Keratinocyte (primary cell): Measurements from ENCODE around the gene SFSWAP. TPM values are rescaled to one million over a fixed set of nuclear protein-coding genes. Genes with fewer than 3 reads are reported as not detected.

ENCODE experiments used
- DNase-seq: peaks from one replicate; pipeline ENCODE4 v3.0.0-alpha.2; 2011; ENCODE audit warnings: low read depth, missing footprints, low spot score
- FAIRE-seq: peaks from 2 replicates; lab custom pipeline; 2011; peaks lifted over from hg19 to GRCh38; lab: Jason Lieb, UNC
- H2AFZ ChIP-seq: 2 replicates; pipeline ENCODE4 v1.6.0; 2012; ENCODE audit warnings: low read length, control low read depth, inconsistent platforms; ENCODE audit not compliant: control insufficient read depth
- H3K27ac ChIP-seq: 2 replicates; pipeline ENCODE4 v1.5.1; 2011; ENCODE audit warnings: low read length; ENCODE audit not compliant: control insufficient read depth, insufficient read depth
- H3K27me3 ChIP-seq: 3 replicates; pipeline ENCODE4 v1.6.0; 2011; ENCODE audit warnings: low read length; ENCODE audit not compliant: control insufficient read depth, insufficient read depth; ENCODE audit errors: extremely low read depth
- H3K36me3 ChIP-seq, 2 experiments: 2 replicates in 1 of 2; 3 replicates in 1 of 2; pipeline ENCODE4 v1.5.1; 2011; ENCODE audit warnings: low read length in 2 of 2, mild to moderate bottlenecking in 1 of 2; ENCODE audit not compliant: control insufficient read depth in 2 of 2, insufficient read depth in 2 of 2; ENCODE audit errors: extremely low read depth in 1 of 2
- H3K4me1 ChIP-seq: 3 replicates; pipeline ENCODE4 v1.5.1; 2011; ENCODE audit warnings: low read length; ENCODE audit not compliant: control insufficient read depth, insufficient read depth; ENCODE audit errors: extremely low read depth
- H3K4me2 ChIP-seq: 3 replicates; pipeline ENCODE4 v1.6.0; 2011; ENCODE audit warnings: low read depth, low read length; ENCODE audit not compliant: control insufficient read depth, insufficient read depth; ENCODE audit errors: extremely low read depth
- H3K4me3 ChIP-seq, 3 experiments: fragments of 200-600 bp in 1 of 3; sonication (generic) in 1 of 3; 2 replicates in 2 of 3; 3 replicates in 1 of 3; pipeline ENCODE4 v1.5.1; 2011 to 2016; ENCODE audit warnings: low read length in 3 of 3, mild to moderate bottlenecking in 3 of 3, control low read depth in 2 of 3, inconsistent platforms in 1 of 3, low read depth in 1 of 3, mixed read lengths in 1 of 3, mixed run types in 1 of 3, moderate library complexity in 1 of 3; ENCODE audit not compliant: control insufficient read depth in 2 of 3, insufficient read depth in 2 of 3; ENCODE audit errors: extremely low read depth in 1 of 3
- H3K79me2 ChIP-seq: 2 replicates; pipeline ENCODE4 v1.6.0; 2012; ENCODE audit warnings: low read length; ENCODE audit not compliant: control insufficient read depth, insufficient read depth
- H3K9ac ChIP-seq: 3 replicates; pipeline ENCODE4 v1.6.0; 2011; ENCODE audit warnings: low read length; ENCODE audit not compliant: control insufficient read depth, insufficient read depth; ENCODE audit errors: extremely low read depth
- H3K9me1 ChIP-seq: 3 replicates; pipeline ENCODE4 v1.6.0; 2011; ENCODE audit warnings: low read length; ENCODE audit not compliant: control insufficient read depth, insufficient read depth; ENCODE audit errors: extremely low read depth
- H3K9me3 ChIP-seq: 2 replicates; pipeline ENCODE4 v1.5.1; 2012; ENCODE audit warnings: low read depth, low read length; ENCODE audit not compliant: control insufficient read depth
- H4K20me1 ChIP-seq: 3 replicates; pipeline ENCODE4 v1.6.0; 2011; ENCODE audit warnings: low read length; ENCODE audit not compliant: control insufficient read depth, insufficient read depth; ENCODE audit errors: extremely low read depth
- EZH2 ChIP-seq: IDR thresholded peaks from one replicate; pipeline ENCODE4 v1.6.1; 2012; ENCODE audit warnings: inconsistent platforms, mild to moderate bottlenecking, low read length, moderate library complexity
- dilution Hi-C: fragments of 300-500 bp; cut with MboI; formaldehyde crosslinking; loops from one replicate; pipeline ENCODE4 v1.7.0; 2020; ENCODE audit warnings: low sequenced_read_pairs; ENCODE audit not compliant: extremely low pct_ligation_motif_present
- polyA plus RNA-seq, 5 experiments: library from polyadenylated mRNA; depleted of rRNA in 3 of 5; stranded (reverse) in 3 of 5; stranded (forward) in 1 of 5; unstranded in 1 of 5; fragments of >200 nt; gene quantifications; 1 replicate in 1 of 5; 2 replicates in 3 of 5; 3 replicates in 1 of 5; pipeline versions ENCODE4 v1.2.1 to v1.2.3, GENCODE V29; 2011 to 2012; ENCODE audit warnings: missing spikeins in 2 of 5, low read depth in 1 of 5, low replicate concordance in 1 of 5
- TF ChIP-seq, protein P1 (sequence below), 3 experiments: IDR thresholded peaks in 1 of 3; conservative IDR thresholded peaks in 1 of 3; optimal IDR thresholded peaks in 1 of 3; 2 replicates in 2 of 3; 3 replicates in 1 of 3; pipeline versions ENCODE3 to v1.5.1; 2011; ENCODE audit warnings: low read length in 3 of 3, mild to moderate bottlenecking in 3 of 3, moderate library complexity in 2 of 3, control low read depth in 1 of 3, inconsistent platforms in 1 of 3; ENCODE audit not compliant: insufficient read depth in 2 of 3; ENCODE audit errors: extremely low read depth in 1 of 3

SFSWAP gene
- polyA plus RNA-seq, 1 donor (not counting 4 experiments of a cell fraction or from before 2014, with no cell fraction given): 13.1 TPM

DNA sequence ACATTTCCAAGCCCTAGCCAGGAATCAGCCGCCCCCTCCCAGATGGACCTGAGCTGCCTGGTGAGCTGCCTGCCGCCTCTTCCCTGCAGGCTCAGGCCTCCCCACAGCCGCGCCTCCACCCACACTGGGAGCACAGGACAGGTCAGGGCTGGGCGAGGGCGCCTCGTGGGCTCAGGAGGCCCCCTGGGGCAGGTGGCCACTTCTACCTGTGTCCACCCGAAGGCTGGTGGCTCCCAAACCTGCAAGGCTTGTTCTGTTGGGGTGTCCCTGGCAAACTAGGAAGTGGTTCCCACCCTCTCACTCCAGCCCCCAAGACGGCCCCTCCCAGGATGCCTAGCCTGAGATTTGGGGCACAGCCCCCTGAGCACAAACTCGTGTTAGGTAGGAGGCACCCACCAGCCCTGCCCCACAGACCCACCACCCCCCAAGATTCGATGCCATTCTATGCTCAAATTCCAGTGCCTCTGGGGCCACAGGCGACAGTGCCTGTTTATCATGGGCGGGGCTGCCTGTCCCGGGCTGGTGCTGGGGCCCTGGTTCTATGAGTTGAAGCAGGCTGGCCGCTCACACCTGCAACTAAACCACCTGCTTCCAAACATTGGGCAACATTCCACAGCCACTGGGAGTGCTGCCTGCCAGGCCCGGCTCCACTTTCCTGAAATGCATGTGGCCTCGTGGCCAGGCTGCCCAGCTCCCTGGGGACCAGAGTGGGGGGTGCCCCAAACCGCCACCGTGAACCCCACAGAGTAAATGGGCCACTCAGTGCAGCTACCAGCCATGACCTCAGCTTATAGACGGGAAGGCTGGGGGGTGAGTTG lies 124.1 kb downstream of the SFSWAP start:
- Histone ChIP-seq H3K9ac (no peak overlapping the region), H3K9me3 (no peaks in the 10 kb centered on the region), H3K4me3 (no peak overlapping the region), H3K4me2 (no peak overlapping the region), H3K9me1 (no peaks in the 10 kb centered on the region), H2AFZ (no peak overlapping the region), H3K36me3 (no peaks in the 10 kb centered on the region), H3K27me3 (peaks cover 18% of the 10 kb centered on the region), H3K79me2 (no peaks in the 10 kb centered on the region), H3K4me1 (peaks cover 8% of the 10 kb centered on the region), H4K20me1 (no peaks in the 10 kb centered on the region), H3K27ac (no peak overlapping the region)
- DNase-seq (no peak), FAIRE-seq (no peak)
- TF ChIP-seq EZH2: no peak
- TF ChIP-seq, protein P1, sequence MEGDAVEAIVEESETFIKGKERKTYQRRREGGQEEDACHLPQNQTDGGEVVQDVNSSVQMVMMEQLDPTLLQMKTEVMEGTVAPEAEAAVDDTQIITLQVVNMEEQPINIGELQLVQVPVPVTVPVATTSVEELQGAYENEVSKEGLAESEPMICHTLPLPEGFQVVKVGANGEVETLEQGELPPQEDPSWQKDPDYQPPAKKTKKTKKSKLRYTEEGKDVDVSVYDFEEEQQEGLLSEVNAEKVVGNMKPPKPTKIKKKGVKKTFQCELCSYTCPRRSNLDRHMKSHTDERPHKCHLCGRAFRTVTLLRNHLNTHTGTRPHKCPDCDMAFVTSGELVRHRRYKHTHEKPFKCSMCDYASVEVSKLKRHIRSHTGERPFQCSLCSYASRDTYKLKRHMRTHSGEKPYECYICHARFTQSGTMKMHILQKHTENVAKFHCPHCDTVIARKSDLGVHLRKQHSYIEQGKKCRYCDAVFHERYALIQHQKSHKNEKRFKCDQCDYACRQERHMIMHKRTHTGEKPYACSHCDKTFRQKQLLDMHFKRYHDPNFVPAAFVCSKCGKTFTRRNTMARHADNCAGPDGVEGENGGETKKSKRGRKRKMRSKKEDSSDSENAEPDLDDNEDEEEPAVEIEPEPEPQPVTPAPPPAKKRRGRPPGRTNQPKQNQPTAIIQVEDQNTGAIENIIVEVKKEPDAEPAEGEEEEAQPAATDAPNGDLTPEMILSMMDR (optimal IDR thresholded peaks at IDR 0.05 in 1 of 3, IDR thresholded peaks at IDR 0.05 in 1 of 3, conservative IDR thresholded peaks at IDR 0.05 in 1 of 3; ENCODE audit: extremely low read depth in 1 of 3, insufficient read depth in 2 of 3, low read length in 3 of 3): no peak
- dilution Hi-C loops: no loop called here

DNA sequence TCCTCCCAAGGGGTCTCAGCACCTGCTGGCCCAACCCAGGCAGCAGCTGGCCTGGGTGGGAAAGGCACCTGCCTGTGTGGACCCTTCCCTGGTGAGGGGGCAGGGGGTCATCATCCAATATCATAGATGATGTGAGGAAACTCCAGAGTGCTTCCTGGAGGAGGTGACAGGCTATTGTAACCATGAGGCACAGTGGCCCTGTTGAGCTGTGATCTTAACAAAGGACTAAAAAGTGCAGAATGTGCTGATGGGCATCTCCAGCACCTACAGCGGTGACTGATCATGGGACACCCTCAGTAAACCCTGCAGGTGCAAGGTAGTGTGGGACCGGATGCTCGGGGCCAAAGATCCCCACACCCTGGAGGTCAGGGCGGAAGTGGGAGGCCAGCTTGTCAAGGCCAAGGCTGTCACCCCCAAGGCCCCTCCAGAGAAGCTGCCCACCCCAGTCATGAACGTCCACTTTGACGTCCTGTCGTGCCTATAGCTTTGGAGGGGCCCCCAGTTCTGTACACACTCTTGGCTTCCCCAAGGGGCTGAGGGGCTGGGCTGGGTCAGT lies 124.8 kb downstream of the SFSWAP start:
- Histone ChIP-seq H3K27me3 (peaks cover 12% of the 10 kb centered on the region), H2AFZ (no peak overlapping the region), H3K9ac (no peak overlapping the region), H4K20me1 (no peaks in the 10 kb centered on the region), H3K9me3 (no peaks in the 10 kb centered on the region), H3K79me2 (no peaks in the 10 kb centered on the region), H3K36me3 (no peaks in the 10 kb centered on the region), H3K4me1 (peaks cover 7% of the 10 kb centered on the region), H3K27ac (no peak overlapping the region), H3K4me2 (no peak overlapping the region), H3K9me1 (no peaks in the 10 kb centered on the region), H3K4me3 (no peak overlapping the region)
- DNase-seq (no peak), FAIRE-seq (no peak)
- TF ChIP-seq EZH2: no peak
- TF ChIP-seq, protein P1 (optimal IDR thresholded peaks at IDR 0.05 in 1 of 3, IDR thresholded peaks at IDR 0.05 in 1 of 3, conservative IDR thresholded peaks at IDR 0.05 in 1 of 3; ENCODE audit: extremely low read depth in 1 of 3, insufficient read depth in 2 of 3, low read length in 3 of 3): no peak
- dilution Hi-C loops: no loop called here
